IMR-90 (cell line): Measurements from ENCODE around the gene DCAF8L2. TPM values are rescaled to one million over a fixed set of nuclear protein-coding genes. Genes with fewer than 3 reads are reported as not detected.

Experiments used
- ATAC-seq: fragments of 200-7000 bp; cut with Tn5 transposase; 2 replicates; pipeline ENCODE4 v1.9.1; 2020; ENCODE audit warnings: low read depth, mild to moderate bottlenecking, moderate library complexity
- BruUV-seq: library from RNA; stranded (reverse); fragments of 400-500 nt; replicated peaks from 2 replicates; lab custom pipeline; 2021; lab: Mats Ljungman, UMichigan
- CTCF ChIA-PET: fragments of 300-600 bp; formaldehyde crosslinking; extraction: SDS; loops from one replicate; lab custom pipeline; 2021; ENCODE audit warnings: antibody characterized with exemption; lab: Yijun Ruan, JAX
- POLR2A ChIA-PET: fragments of 300-600 bp; sonication (Branson Sonifier 250); formaldehyde crosslinking; loops from one replicate; lab custom pipeline; 2022; ENCODE audit warnings: antibody characterized with exemption; ENCODE audit not compliant: unreplicated experiment; lab: Charles Lee
- DNase-seq: peaks from one replicate; pipeline ENCODE4 v3.0.0; 2013
- H2AFZ ChIP-seq: replicated peaks from 2 replicates; pipeline ENCODE3; 2013; ENCODE audit warnings: low read length, mild to moderate bottlenecking; ENCODE audit not compliant: poor library complexity
- H2AK5ac ChIP-seq: 2 replicates; pipeline ENCODE4 v1.6.1; 2013; ENCODE audit warnings: low read depth, low read length, inconsistent platforms
- H2AK9ac ChIP-seq: replicated peaks from 2 replicates; pipeline ENCODE3; 2013; ENCODE audit warnings: mild to moderate bottlenecking, low read depth, low read length, moderate library complexity; ENCODE audit not compliant: poor library complexity
- H2BK120ac ChIP-seq: 2 replicates; pipeline ENCODE4 v1.6.1; 2013; ENCODE audit warnings: low read depth, low read length, inconsistent platforms
- H2BK15ac ChIP-seq: 3 replicates; pipeline ENCODE4 v1.6.1; 2013; ENCODE audit warnings: low read depth, low read length, inconsistent platforms
- H2BK20ac ChIP-seq: 2 replicates; pipeline ENCODE4 v1.6.1; 2013; ENCODE audit warnings: low read depth, mild to moderate bottlenecking, inconsistent platforms, low read length, moderate library complexity
- H2BK5ac ChIP-seq: 2 replicates; pipeline ENCODE4 v1.6.1; 2013; ENCODE audit warnings: mild to moderate bottlenecking, low read depth, low read length, inconsistent platforms; ENCODE audit not compliant: poor library complexity, severe bottlenecking
- H3K14ac ChIP-seq: replicated peaks from 2 replicates; pipeline ENCODE4 v1.6.1; 2013; ENCODE audit warnings: low read depth, low read length, inconsistent platforms
- H3K18ac ChIP-seq: 2 replicates; pipeline ENCODE4 v1.6.1; 2013; ENCODE audit warnings: low read depth, low read length, control low read depth
- H3K23ac ChIP-seq: 2 replicates; pipeline ENCODE4 v1.6.1; 2013; ENCODE audit warnings: low read depth, low read length, inconsistent platforms
- H3K27ac ChIP-seq: 2 replicates; pipeline ENCODE4 v1.5.1; 2013; ENCODE audit warnings: mild to moderate bottlenecking, control low read depth, low read length; ENCODE audit not compliant: insufficient read depth
- H3K27me3 ChIP-seq: 2 replicates; pipeline ENCODE4 v1.6.1; 2013; ENCODE audit warnings: low read length; ENCODE audit not compliant: control insufficient read depth, insufficient read depth
- H3K36me3 ChIP-seq: 2 replicates; pipeline ENCODE4 v1.6.1; 2013; ENCODE audit warnings: low read length, mixed read lengths; ENCODE audit not compliant: control insufficient read depth, insufficient read depth
- H3K4ac ChIP-seq: 2 replicates; pipeline ENCODE4 v1.6.1; 2013; ENCODE audit warnings: low read depth, low read length, inconsistent platforms
- H3K4me1 ChIP-seq: 2 replicates; pipeline ENCODE4 v1.6.1; 2013; ENCODE audit warnings: low read length, mixed read lengths; ENCODE audit not compliant: control insufficient read depth, insufficient read depth
- H3K4me2 ChIP-seq: 2 replicates; pipeline ENCODE4 v1.6.1; 2013; ENCODE audit warnings: low read depth, mild to moderate bottlenecking, control low read depth, low read length, moderate library complexity
- H3K4me3 ChIP-seq: 2 replicates; pipeline ENCODE4 v1.5.1; 2013; ENCODE audit warnings: low read depth, mild to moderate bottlenecking, control low read depth, low read length, moderate library complexity; ENCODE audit not compliant: insufficient read depth
- H3K56ac ChIP-seq: 2 replicates; pipeline ENCODE4 v1.6.1; 2013; ENCODE audit warnings: low read length, inconsistent platforms; ENCODE audit not compliant: insufficient read depth; ENCODE audit errors: extremely low read depth
- H3K79me1 ChIP-seq, 2 experiments: 2 replicates each; pipeline ENCODE4 v1.6.1; 2013; ENCODE audit warnings: low read length in 2 of 2, inconsistent platforms in 1 of 2, low read depth in 1 of 2
- H3K9ac ChIP-seq: 2 replicates; pipeline ENCODE4 v1.6.1; 2013; ENCODE audit warnings: low read depth, low read length, control low read depth
- H3K9me1 ChIP-seq: 2 replicates; pipeline ENCODE4 v1.6.1; 2013; ENCODE audit warnings: low read length, inconsistent platforms; ENCODE audit not compliant: insufficient read depth
- H3K9me3 ChIP-seq: 2 replicates; pipeline ENCODE4 v1.6.1; 2013; ENCODE audit warnings: low read length; ENCODE audit not compliant: control insufficient read depth, insufficient read depth
- H4K20me1 ChIP-seq: 2 replicates; pipeline ENCODE4 v1.6.1; 2013; ENCODE audit warnings: low read length, inconsistent platforms; ENCODE audit not compliant: insufficient read depth
- H4K5ac ChIP-seq: 2 replicates; pipeline ENCODE4 v1.6.1; 2013; ENCODE audit warnings: mild to moderate bottlenecking, low read depth, low read length, control low read depth
- H4K8ac ChIP-seq, 2 experiments: 2 replicates each; pipeline ENCODE4 v1.6.1; 2013; ENCODE audit warnings: low read depth in 2 of 2, low read length in 2 of 2, control low read depth in 1 of 2, inconsistent platforms in 1 of 2
- H4K91ac ChIP-seq: 2 replicates; pipeline ENCODE4 v1.6.1; 2013; ENCODE audit warnings: low read depth, low read length, inconsistent platforms; ENCODE audit not compliant: insufficient read depth
- BHLHE40 ChIP-seq: fragments of 150-350 bp; IDR thresholded peaks from 2 replicates; pipeline ENCODE4 v1.6.1; 2016; ENCODE audit warnings: mild to moderate bottlenecking, low read depth, low read length
- CTCF ChIP-seq: conservative IDR thresholded peaks from 2 replicates; pipeline ENCODE4 v1.5.1; 2012; ENCODE audit warnings: mild to moderate bottlenecking, low read depth, low read length, improper control_type of control experiment
- ELK1 ChIP-seq: fragments of 150-350 bp; IDR thresholded peaks from 2 replicates; pipeline ENCODE4 v1.6.1; 2016; ENCODE audit warnings: low read depth, mild to moderate bottlenecking, low read length, moderate library complexity, borderline replicate concordance
- FOS ChIP-seq: fragments of 150-350 bp; IDR thresholded peaks from 2 replicates; pipeline ENCODE4 v1.6.1; 2016; ENCODE audit warnings: low read depth, low read length
- NFE2L2 ChIP-seq: fragments of 150-350 bp; IDR thresholded peaks from 2 replicates; pipeline ENCODE4 v1.6.1; 2016; ENCODE audit warnings: low read depth, mild to moderate bottlenecking, low read length
- POLR2A ChIP-seq: IDR thresholded peaks from 2 replicates; pipeline ENCODE4 v1.6.1; 2012; ENCODE audit warnings: mild to moderate bottlenecking, low read depth, low read length
- RFX5 ChIP-seq: IDR thresholded peaks from 2 replicates; pipeline ENCODE4 v1.8.0; 2012; ENCODE audit warnings: low read depth, mild to moderate bottlenecking, low read length, moderate library complexity
- SMC3 ChIP-seq: fragments of 150-350 bp; IDR thresholded peaks from 2 replicates; pipeline ENCODE4 v1.6.1; 2016; ENCODE audit warnings: low read depth, mild to moderate bottlenecking, antibody characterized with exemption, low read length, moderate library complexity
- USF2 ChIP-seq: fragments of 150-350 bp; IDR thresholded peaks from 2 replicates; pipeline ENCODE4 v1.6.1; 2017; ENCODE audit warnings: mild to moderate bottlenecking, antibody characterized with exemption, low read length, low read depth
- WGBS, 2 experiments: methylation state at CpG; one replicate each; pipeline versions ENCODE4 v1.1.5 to v1.1.7; 2013; ENCODE audit warnings: missing lambda C conversion rate in 2 of 2; ENCODE audit not compliant: insufficient read length in 1 of 2; ENCODE audit errors: extremely low coverage in 2 of 2; 5-methylcytosine and 5-hydroxymethylcytosine counted together
- dilution Hi-C: fragments of 300-500 bp; cut with HindIII; formaldehyde crosslinking; loops from one replicate; pipeline ENCODE4 v1.14.3; 2018; ENCODE audit warnings: low sequenced_read_pairs; ENCODE audit not compliant: unreplicated experiment
- in situ Hi-C: fragments of 300-500 bp; cut with MboI; formaldehyde crosslinking; loops from 3 replicates; pipeline ENCODE4 v1.14.3; 2019; ENCODE audit warnings: low sequenced_read_pairs, inconsistent platforms, mixed read lengths
- intact Hi-C: fragments of 100-400 bp; cut with micrococcal nuclease; formaldehyde crosslinking; loops from 2 replicates; pipeline ENCODE4 v1.10.0; 2022
- polyA plus RNA-seq, 3 experiments: library from polyadenylated mRNA; depleted of rRNA; stranded (reverse); fragments of >200 nt; gene quantifications; 2 replicates each; pipeline ENCODE4 v1.2.3, GENCODE V29; 2012; ENCODE audit warnings: low replicate concordance in 1 of 3
- total RNA-seq: library from RNA; depleted of rRNA; stranded (reverse); fragments of >200 nt; gene quantifications from 2 replicates; pipeline ENCODE4 v1.2.3, GENCODE V29; 2012

Gene DCAF8L2
- total and polyA plus RNA-seq, 2 of the 4 experiments (the other 2 are of a cell fraction), result not detected

DNA sequence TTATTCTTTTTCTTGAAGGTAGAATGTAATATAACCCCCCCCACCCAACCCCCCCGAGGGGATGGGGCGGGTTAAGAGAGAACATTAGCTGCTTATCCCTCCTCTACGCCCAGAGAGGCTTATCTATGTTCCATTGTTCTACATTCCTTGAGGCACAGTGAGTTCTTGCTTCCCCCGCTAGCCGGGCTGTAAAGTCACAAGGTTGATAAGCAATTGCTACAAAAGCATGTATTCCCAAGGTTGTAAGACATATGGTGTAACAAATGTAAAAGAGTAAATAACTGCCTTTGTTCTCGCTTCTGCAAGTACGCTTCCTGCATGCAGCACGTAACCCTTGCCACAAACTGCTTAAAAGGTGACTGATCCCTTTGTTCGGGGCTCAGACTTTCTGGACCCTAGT, 8.2 kb downstream of the DCAF8L2 start:
- Histone ChIP-seq H3K79me1 (no peaks in the 10 kb centered on the region), H3K27ac (no peak overlapping the region), H2BK20ac (no peak overlapping the region), H4K5ac (no peak overlapping the region), H3K36me3 (no peaks in the 10 kb centered on the region), H4K8ac (no peak overlapping the region), H3K27me3 (no peaks in the 10 kb centered on the region), H3K9ac (no peak overlapping the region), H2AFZ (no peak overlapping the region), H3K18ac (no peak overlapping the region), H4K20me1 (no peaks in the 10 kb centered on the region), H4K91ac (no peak overlapping the region), H2BK15ac (no peak overlapping the region), H2AK9ac (no peak overlapping the region), H3K4ac (no peak overlapping the region), H3K14ac (no peak overlapping the region), H3K4me3 (no peak overlapping the region), H2BK5ac (no peak overlapping the region), H3K56ac (no peak overlapping the region), H3K23ac (no peak overlapping the region), H3K9me3 (no peaks in the 10 kb centered on the region), H3K9me1 (no peaks in the 10 kb centered on the region), H2AK5ac (no peak overlapping the region), H2BK120ac (no peak overlapping the region), H3K4me1 (no peaks in the 10 kb centered on the region), H3K4me2 (no peak overlapping the region)
- TF ChIP-seq CTCF (no peak), POLR2A (no peak), ELK1 (no peak), NFE2L2 (no peak), BHLHE40 (no peak), RFX5 (no peak), FOS (no peak), SMC3 (no peak), USF2 (no peak)
- 60% methylated on average over 2 of the region's 9 CpGs; no CpG with 5 or more reads in 1 of the 2 experiments for WGBS, 2 experiments
- dilution Hi-C loops (no loop called here), intact Hi-C loops (no loop called here), in situ Hi-C loops (no loop called here)
- ATAC-seq, result no peak
- ChIA-PET CTCF (no interaction called here), POLR2A (no interaction called here)
- BruUV-seq, result no TSS peak
- DNase-seq, result no peak
